Lung (tissue), 12 donors: ENCODE measurements around the gene PRDM16. TPM values are rescaled to one million over a fixed set of nuclear protein-coding genes. Genes with fewer than 3 reads are reported as not detected.

Source experiments
- ATAC-seq: fragments of 200-7000 bp; cut with Tn5 transposase; one replicate; pipeline ENCODE4 v1.9.1; 2020; ENCODE audit warnings: moderate number of reproducible peaks; ENCODE audit not compliant: insufficient read depth, low FRiP score
- DNase-seq, 3 donors: peaks; one replicate each; pipeline ENCODE4 v3.0.0-alpha.2; 2013 to 2017
- H3K27ac ChIP-seq, 2 donors: one replicate each; pipeline ENCODE4 v1.5.1; 2013; ENCODE audit warnings: mild to moderate bottlenecking in 2 of 2, moderate library complexity in 2 of 2, control low read depth in 1 of 2, inconsistent platforms in 1 of 2, low read depth in 1 of 2, low read length in 1 of 2
- H3K27me3 ChIP-seq, 3 donors: one replicate each; pipeline ENCODE4 v1.5.1; 2013; ENCODE audit warnings: low read length in 2 of 3; ENCODE audit not compliant: control insufficient read depth in 3 of 3, insufficient read depth in 3 of 3
- H3K36me3 ChIP-seq, 4 donors: one replicate each; pipeline ENCODE4 v1.5.1; 2013; ENCODE audit warnings: low read length in 4 of 4, mild to moderate bottlenecking in 1 of 4, moderate library complexity in 1 of 4; ENCODE audit not compliant: control insufficient read depth in 4 of 4, insufficient read depth in 4 of 4
- H3K4me1 ChIP-seq, 5 donors: one replicate each; pipeline ENCODE4 v1.5.1; 2013; ENCODE audit warnings: low read length in 5 of 5, mild to moderate bottlenecking in 2 of 5, moderate library complexity in 1 of 5; ENCODE audit not compliant: control insufficient read depth in 5 of 5, insufficient read depth in 5 of 5
- H3K4me3 ChIP-seq: one replicate; pipeline ENCODE4 v1.5.1; 2013; ENCODE audit warnings: mild to moderate bottlenecking, control low read depth, moderate library complexity
- H3K9ac ChIP-seq, 2 donors: one replicate each; pipeline ENCODE4 v1.5.1; 2013; ENCODE audit warnings: low read length in 2 of 2, control low read depth in 1 of 2; ENCODE audit not compliant: insufficient read depth in 1 of 2
- H3K9me3 ChIP-seq, 4 donors: one replicate each; pipeline ENCODE4 v1.5.1; 2013; ENCODE audit warnings: low read length in 3 of 4, mild to moderate bottlenecking in 1 of 4, moderate library complexity in 1 of 4; ENCODE audit not compliant: control insufficient read depth in 4 of 4, insufficient read depth in 3 of 4
- WGBS, 2 donors: extraction: QIAGEN DNeasy Blood & Tissue Kit; methylation state at CpG; one replicate each; pipeline ENCODE4 v1.1.7; 2013; 5-methylcytosine and 5-hydroxymethylcytosine counted together
- polyA plus RNA-seq, 2 donors: library from polyadenylated mRNA; stranded (reverse); fragments of 200-250 nt; gene quantifications; one replicate each; pipeline ENCODE4 v1.2.1, GENCODE V29; 2013
- total RNA-seq, 2 donors: library from RNA; depleted of rRNA in 1 of 2; stranded (reverse); fragments of >200 nt in 1 of 2; gene quantifications; one replicate each; pipeline ENCODE4 v1.2.1, GENCODE V29; 2014 to 2021
- TF ChIP-seq, protein P1 (sequence below): IDR thresholded peaks from 2 replicates; pipeline ENCODE4 v1.5.1; 2012; ENCODE audit warnings: mild to moderate bottlenecking; ENCODE audit errors: control extremely low read depth, extremely low read depth
- donor health status: control.
- donor health status: control.
- donor health status: Bipolar disorder and iron deficiency.
- donor health status: healthy.
- donor health status: DM: yes; HTN: yes; CAD: no.

The PRDM16 gene
- total and polyA plus RNA-seq, 4 donors = 2.4 to 36.5 (median 13.1) TPM

DNA sequence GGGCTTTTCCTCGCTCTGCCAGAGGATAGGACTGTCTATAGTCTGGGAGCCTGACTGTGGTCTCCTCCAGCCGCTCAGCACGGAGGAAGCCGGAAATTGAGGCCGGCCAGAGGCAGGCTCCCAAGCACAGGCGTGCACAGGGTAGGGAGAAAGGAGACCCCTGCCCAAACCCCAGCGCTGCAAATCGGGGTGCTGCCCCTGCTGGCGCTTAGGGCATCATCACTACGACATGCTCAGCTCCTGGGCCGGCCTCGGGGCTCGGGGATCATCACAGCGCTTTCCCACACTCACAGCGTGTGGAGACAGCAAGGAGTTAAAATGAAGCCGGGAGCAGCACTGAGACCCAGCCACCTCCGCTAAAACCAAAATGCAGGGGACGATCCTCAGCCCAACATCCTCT, 322.7 kb downstream of the PRDM16 start:
- ATAC-seq (no peak), DNase-seq (peak in 1 of 3 donors; percentile 13)
- Histone ChIP-seq H3K36me3 (no peaks in the 10 kb centered on the region), H3K9ac (no peak overlapping the region), H3K27me3 (peaks cover 9 to 61% (median 49%) of the 10 kb centered on the region in 3 donors), H3K9me3 (peaks cover 0 to 2% (median 0%) of the 10 kb centered on the region in 4 donors), H3K4me1 (peaks cover 0 to 15% (median 6%) of the 10 kb centered on the region in 5 donors), H3K27ac (no peak overlapping the region), H3K4me3 (no peak overlapping the region)
- 69 to 74% methylated on average over 18 of the region's 18 CpGs for WGBS, 2 donors
- TF ChIP-seq, protein P1, sequence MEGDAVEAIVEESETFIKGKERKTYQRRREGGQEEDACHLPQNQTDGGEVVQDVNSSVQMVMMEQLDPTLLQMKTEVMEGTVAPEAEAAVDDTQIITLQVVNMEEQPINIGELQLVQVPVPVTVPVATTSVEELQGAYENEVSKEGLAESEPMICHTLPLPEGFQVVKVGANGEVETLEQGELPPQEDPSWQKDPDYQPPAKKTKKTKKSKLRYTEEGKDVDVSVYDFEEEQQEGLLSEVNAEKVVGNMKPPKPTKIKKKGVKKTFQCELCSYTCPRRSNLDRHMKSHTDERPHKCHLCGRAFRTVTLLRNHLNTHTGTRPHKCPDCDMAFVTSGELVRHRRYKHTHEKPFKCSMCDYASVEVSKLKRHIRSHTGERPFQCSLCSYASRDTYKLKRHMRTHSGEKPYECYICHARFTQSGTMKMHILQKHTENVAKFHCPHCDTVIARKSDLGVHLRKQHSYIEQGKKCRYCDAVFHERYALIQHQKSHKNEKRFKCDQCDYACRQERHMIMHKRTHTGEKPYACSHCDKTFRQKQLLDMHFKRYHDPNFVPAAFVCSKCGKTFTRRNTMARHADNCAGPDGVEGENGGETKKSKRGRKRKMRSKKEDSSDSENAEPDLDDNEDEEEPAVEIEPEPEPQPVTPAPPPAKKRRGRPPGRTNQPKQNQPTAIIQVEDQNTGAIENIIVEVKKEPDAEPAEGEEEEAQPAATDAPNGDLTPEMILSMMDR = no peak

DNA sequence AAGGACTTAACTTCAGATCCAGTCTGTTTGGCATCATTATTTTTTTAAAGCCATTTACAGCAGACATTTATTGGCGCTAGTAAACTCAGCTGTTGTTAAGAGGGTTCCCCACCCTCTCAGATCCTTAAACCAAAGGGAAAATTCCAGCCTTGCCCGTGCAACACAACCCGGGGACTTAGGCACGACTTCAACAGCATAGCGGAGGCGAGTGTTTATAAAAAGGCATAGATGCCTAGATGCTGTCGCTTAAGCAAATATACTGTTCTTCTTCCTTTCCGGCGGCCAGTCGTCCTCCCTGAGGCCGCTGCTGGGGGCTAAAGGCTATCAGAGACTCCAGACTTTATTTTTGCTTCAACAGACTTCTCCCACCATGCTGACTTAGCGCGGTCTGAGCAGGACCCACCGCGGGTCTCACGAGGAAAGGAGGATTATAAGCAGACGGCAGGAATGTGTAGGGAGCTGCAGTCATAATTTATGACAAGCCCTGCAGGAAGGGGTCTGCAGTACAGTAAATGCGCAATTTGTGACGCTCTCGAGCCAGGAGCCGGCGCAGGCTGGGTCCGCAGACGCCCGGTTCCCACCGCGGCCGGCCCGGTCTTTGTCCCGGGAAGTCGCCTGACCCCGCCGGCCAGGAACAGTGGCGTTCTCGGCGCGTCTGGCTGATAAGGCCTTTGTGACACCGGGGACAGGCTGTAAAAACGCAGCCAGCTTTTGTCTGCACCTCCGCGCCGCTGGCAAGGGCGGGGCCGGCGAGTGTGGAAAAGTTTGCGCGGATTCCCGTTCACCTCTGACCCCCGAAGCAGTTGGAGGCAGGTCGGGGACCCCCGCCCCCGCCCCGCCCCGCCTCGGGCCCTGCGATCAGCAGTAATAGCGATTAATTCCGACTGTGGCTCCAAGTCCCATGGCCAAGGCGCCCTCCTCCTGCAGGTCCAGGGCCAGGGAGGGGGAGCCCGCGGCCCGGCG, 324.3 kb downstream of the PRDM16 start:
- ATAC-seq (no peak), DNase-seq (peak; percentile 55 to 63 (median 59))
- TF ChIP-seq, protein P1 = no peak
- Histone ChIP-seq H3K36me3 (no peaks in the 10 kb centered on the region), H3K4me3 (no peak overlapping the region), H3K9ac (no peak overlapping the region), H3K27me3 (peaks cover 9 to 59% (median 56%) of the 10 kb centered on the region in 3 donors), H3K9me3 (peaks cover 0 to 2% (median 0%) of the 10 kb centered on the region in 4 donors), H3K27ac (peak overlapping the region; percentile 48 to 63), H3K4me1 (peaks cover 0 to 16% (median 6%) of the 10 kb centered on the region in 5 donors)
- WGBS, 2 donors = 7 to 13% methylated on average over 58 to 63 of the region's 63 CpGs

DNA sequence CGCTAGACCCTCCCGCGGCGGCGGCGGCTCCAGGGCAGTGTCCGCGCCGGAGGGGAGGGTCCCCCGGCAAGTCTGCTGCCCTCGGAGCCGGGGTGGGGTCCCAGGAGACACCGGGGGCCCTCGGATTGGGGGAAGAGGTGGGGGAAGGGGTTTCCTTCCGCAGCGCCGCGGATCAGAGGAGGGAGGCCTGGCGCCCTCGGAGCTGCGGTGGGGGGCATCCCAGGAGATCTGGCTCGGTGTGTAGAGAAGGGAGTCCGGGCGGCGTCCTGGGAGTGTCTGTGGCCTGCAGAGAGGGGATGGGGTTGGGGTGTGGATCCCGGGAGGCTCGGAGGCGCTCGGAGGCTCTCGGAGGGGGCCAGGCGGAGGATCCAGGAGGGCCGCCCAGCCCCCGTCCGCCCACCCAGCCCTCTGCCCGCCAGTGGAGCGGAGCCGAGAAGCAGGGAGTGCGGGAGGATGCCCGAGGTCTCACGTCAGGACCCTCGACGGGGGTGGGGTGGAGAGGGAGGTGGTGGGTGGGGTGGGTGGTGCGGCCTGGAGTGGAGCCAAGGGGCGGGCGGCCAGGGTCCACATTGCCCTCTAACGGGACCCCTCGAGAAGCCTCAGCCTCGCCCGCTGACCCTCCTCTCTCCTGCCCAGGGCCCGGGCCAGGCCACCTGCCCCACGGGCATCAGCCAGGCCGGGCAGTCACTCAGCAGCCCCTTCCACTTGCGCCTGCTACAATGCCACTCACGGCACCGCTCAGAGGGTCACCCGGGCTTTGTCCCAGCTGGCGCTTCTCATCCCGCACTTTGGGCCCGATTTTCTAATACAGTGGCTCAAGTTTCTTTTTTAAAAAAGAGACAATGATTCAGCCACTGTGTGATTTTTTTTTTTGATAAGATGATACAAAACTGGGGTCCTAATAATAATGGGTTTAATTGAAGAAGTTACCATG, 325.3 kb downstream of the PRDM16 start:
- no peak for DNase-seq

More for the DNA sequence above, 325.3 kb downstream of the PRDM16 start:
- H3K4me1 ChIP-seq = peaks cover 0 to 18% (median 6%) of the 10 kb centered on the region in 5 donors
- ATAC-seq = no peak
- TF ChIP-seq, protein P1 = no peak
- WGBS, 2 donors = 36 to 39% methylated on average over 30 to 59 of the region's 59 CpGs
- H3K9ac ChIP-seq = no peak overlapping the region
- H3K36me3 ChIP-seq = no peaks in the 10 kb centered on the region
- H3K27ac ChIP-seq = peak overlapping the region in 1 of 2 donors; percentile 63
- no peak overlapping the region for H3K4me3 ChIP-seq
- peaks cover 9 to 57% (median 53%) of the 10 kb centered on the region in 3 donors for H3K27me3 ChIP-seq
- peaks cover 0 to 2% (median 0%) of the 10 kb centered on the region in 4 donors for H3K9me3 ChIP-seq
